ENCODE measurements around the gene AIP. TPM values are rescaled to one million over a fixed set of nuclear protein-coding genes. Genes with fewer than 3 reads are reported as not detected.
A peak's percentile ranks its signal among the peaks of the same experiment; 100 is the strongest.
"Not testable (repeated sequence)": the region's sequence is repeated elsewhere in the genome, so short reads cannot be mapped to it uniquely, and the experiment has no call there.

Gene AIP
- total RNA-seq, 1 donor from 2014 or later, result 50.6 TPM

- intact Hi-C loops (cut with DNase I), result no loop called here
- ATAC-seq (ENCODE audit: poor library complexity) (no peak), DNase-seq (no peak)
Observed at GRCh38 chr11:67500484-67500821, 17.6 kb downstream of the AIP start.

GRCh38 chr11:67500831-67501715 lies 18.2 kb downstream of the AIP start:
- intact Hi-C loops (cut with DNase I), result no loop called here
- DNase-seq (no peak), ATAC-seq (ENCODE audit: poor library complexity) (no peak)

- ATAC-seq (ENCODE audit: poor library complexity) (no peak), DNase-seq (no peak)
- intact Hi-C loops (cut with DNase I), result no loop called here
Observed at GRCh38 chr11:67501854-67502253, 19.0 kb downstream of the AIP start.

- ATAC-seq (ENCODE audit: poor library complexity), result no peak
- intact Hi-C loops (cut with DNase I), result no loop called here
- no peak for DNase-seq
Observed at GRCh38 chr11:67502328-67502979, 19.6 kb downstream of the AIP start.

GRCh38 chr11:67503119-67504004 lies 20.5 kb downstream of the AIP start:
- DNase-seq (no peak), ATAC-seq (ENCODE audit: poor library complexity) (no peak)
- intact Hi-C loops (cut with DNase I), result no loop called here

- no peak for DNase-seq
- ATAC-seq (ENCODE audit: poor library complexity), result no peak
- intact Hi-C loops (cut with DNase I), result no loop called here
Observed at GRCh38 chr11:67504005-67504949, 21.5 kb downstream of the AIP start.

GRCh38 chr11:67504950-67505581 lies 22.2 kb downstream of the AIP start, which contains the start of gene PITPNM1:
Gene PITPNM1 (minus strand): TSS chr11:67505363. CDS start chr11:67504180, 1,183 bp downstream.
- ATAC-seq (ENCODE audit: poor library complexity), result peak; percentile 63
- intact Hi-C loops (cut with DNase I), result loop anchor here (5.0 kb wide), 2 partner anchors 38 to 113 kb away; partner anchors contain the start of genes RAD9A and TMEM134
- DNase-seq, result peak; percentile 88

GRCh38 chr11:67505605-67506396 lies 23.0 kb downstream of the AIP start:
- peak; percentile 60 for ATAC-seq (ENCODE audit: poor library complexity)
- intact Hi-C loops (cut with DNase I), result loop anchor here (5.0 kb wide), 2 partner anchors 38 to 114 kb away; partner anchors contain the start of genes RAD9A and TMEM134
- DNase-seq, result peak; percentile 92

- intact Hi-C loops (cut with DNase I), result loop anchor here (5.0 kb wide), 2 partner anchors 39 to 114 kb away; partner anchors contain the start of genes RAD9A and TMEM134
- DNase-seq, result no peak
- no peak for ATAC-seq (ENCODE audit: poor library complexity)
Observed at GRCh38 chr11:67506426-67507051, 23.7 kb downstream of the AIP start.

GRCh38 chr11:67507242-67507863 lies 24.5 kb downstream of the AIP start:
- peak; percentile 66 for DNase-seq
- no peak for ATAC-seq (ENCODE audit: poor library complexity)
- intact Hi-C loops (cut with DNase I), result loop anchor here (5.0 kb wide), 2 partner anchors 40 to 115 kb away; partner anchors contain the start of genes RAD9A and TMEM134

GRCh38 chr11:67507864-67508485 lies 25.1 kb downstream of the AIP start, which contains the start of gene CDK2AP2:
Gene CDK2AP2 (minus strand): TSS chr11:67508162. CDS start chr11:67508082, 80 bp downstream.
- intact Hi-C loops (cut with DNase I), result loop anchor here (5.0 kb wide), 2 partner anchors 41 to 116 kb away; partner anchors contain the start of genes RAD9A and TMEM134
- DNase-seq, result peak; percentile 100
- peak; percentile 85 for ATAC-seq (ENCODE audit: poor library complexity)

GRCh38 chr11:67508486-67509121 lies 25.8 kb downstream of the AIP start:
- intact Hi-C loops (cut with DNase I), result loop anchor here (5.0 kb wide), 2 partner anchors 41 to 116 kb away; partner anchors contain the start of genes RAD9A and TMEM134
- DNase-seq (peak; percentile 99), ATAC-seq (ENCODE audit: poor library complexity) (peak; percentile 70)

- ATAC-seq (ENCODE audit: poor library complexity) (no peak), DNase-seq (no peak)
- intact Hi-C loops (cut with DNase I), result no loop called here
Observed at GRCh38 chr11:67510023-67510345, 27.2 kb downstream of the AIP start.

GRCh38 chr11:67511558-67511957 lies 28.7 kb downstream of the AIP start:
- ATAC-seq (ENCODE audit: poor library complexity); DNase-seq; intact Hi-C loops (cut with DNase I): not testable (repeated sequence)

Data from Right ventricle myocardium superior (tissue), 1 donor.